KMS-11 (cell line): ENCODE data around the gene KLC1.

ENCODE experiments used
- H2AFZ ChIP-seq: fragments of 200-600 bp; sonication (generic); 2 replicates; pipeline ENCODE4 v1.6.1; 2016; ENCODE audit warnings: antibody characterized with exemption, mixed run types, low read depth
- H3K27ac ChIP-seq: fragments of 200-600 bp; sonication (generic); 2 replicates; pipeline ENCODE4 v1.6.1; 2016; ENCODE audit warnings: mild to moderate bottlenecking, mixed run types
- H3K27me3 ChIP-seq: fragments of 200-600 bp; sonication (generic); 2 replicates; pipeline ENCODE4 v1.6.1; 2017; ENCODE audit warnings: mild to moderate bottlenecking, low read depth, mixed run types, moderate library complexity; ENCODE audit not compliant: insufficient read depth
- H3K36me3 ChIP-seq: fragments of 200-600 bp; sonication (generic); 2 replicates; pipeline ENCODE4 v1.6.1; 2017; ENCODE audit warnings: mild to moderate bottlenecking, mixed run types; ENCODE audit not compliant: insufficient read depth
- H3K4me1 ChIP-seq: fragments of 200-600 bp; sonication (generic); 2 replicates; pipeline ENCODE4 v1.6.1; 2016; ENCODE audit warnings: mild to moderate bottlenecking, low read depth, mixed run types; ENCODE audit not compliant: poor library complexity, severe bottlenecking
- H3K4me2 ChIP-seq: fragments of 200-600 bp; sonication (generic); 2 replicates; pipeline ENCODE4 v1.7.0; 2016; ENCODE audit warnings: mild to moderate bottlenecking, mixed run types
- H3K4me3 ChIP-seq: fragments of 200-600 bp; sonication (generic); IDR thresholded peaks from 2 replicates; pipeline ENCODE4 v1.6.1; 2017; ENCODE audit warnings: low read depth, low read length, mixed read lengths; ENCODE audit not compliant: insufficient read depth
- H3K79me2 ChIP-seq: fragments of 200-600 bp; sonication (generic); 2 replicates; pipeline ENCODE4 v1.6.1; 2016; ENCODE audit warnings: low read depth, mixed run types; ENCODE audit not compliant: insufficient read depth
- H3K9ac ChIP-seq: fragments of 200-600 bp; sonication (generic); 2 replicates; pipeline ENCODE4 v1.6.1; 2016; ENCODE audit warnings: mild to moderate bottlenecking, mixed run types
- H4K20me1 ChIP-seq: fragments of 200-600 bp; sonication (generic); 2 replicates; pipeline ENCODE4 v1.6.1; 2016; ENCODE audit warnings: mild to moderate bottlenecking, mixed run types; ENCODE audit not compliant: insufficient read depth
- TF ChIP-seq, protein P1 (sequence below): fragments of 200-600 bp; sonication (generic); conservative IDR thresholded peaks from 2 replicates; pipeline ENCODE4 v1.6.1; 2017; ENCODE audit warnings: low read depth, mild to moderate bottlenecking, antibody characterized with exemption, low read length, moderate library complexity, mixed read lengths

KLC1 gene

DNA sequence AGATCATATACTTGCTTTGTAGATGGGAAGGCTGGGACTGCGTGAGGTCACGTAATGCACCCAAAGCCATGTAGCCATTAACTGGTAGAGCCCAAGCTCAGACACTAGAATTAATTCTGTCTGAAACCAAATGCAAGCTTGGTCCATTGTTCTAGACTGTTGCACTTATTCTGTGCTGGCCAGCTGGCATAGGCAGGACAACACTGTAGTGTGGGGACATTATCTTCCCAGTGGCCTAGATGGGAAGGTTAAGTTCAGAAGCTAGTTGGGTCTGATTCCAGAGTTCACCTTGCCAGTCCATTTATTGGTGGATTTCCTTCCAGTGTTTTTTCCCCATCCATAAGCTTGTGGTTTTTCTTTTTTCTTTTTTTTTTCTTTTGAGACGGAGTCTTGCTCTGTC is 39.1 kb downstream of the KLC1 start:
- Histone ChIP-seq H3K27me3 (no peaks in the 10 kb centered on the region), H3K36me3 (no peaks in the 10 kb centered on the region), H3K27ac (no peak overlapping the region), H3K9ac (no peak overlapping the region), H3K4me3 (no peak overlapping the region), H3K79me2 (no peaks in the 10 kb centered on the region), H3K4me2 (no peak overlapping the region), H4K20me1 (no peaks in the 10 kb centered on the region), H3K4me1 (no peaks in the 10 kb centered on the region), H2AFZ (no peak overlapping the region)
- TF ChIP-seq, protein P1, sequence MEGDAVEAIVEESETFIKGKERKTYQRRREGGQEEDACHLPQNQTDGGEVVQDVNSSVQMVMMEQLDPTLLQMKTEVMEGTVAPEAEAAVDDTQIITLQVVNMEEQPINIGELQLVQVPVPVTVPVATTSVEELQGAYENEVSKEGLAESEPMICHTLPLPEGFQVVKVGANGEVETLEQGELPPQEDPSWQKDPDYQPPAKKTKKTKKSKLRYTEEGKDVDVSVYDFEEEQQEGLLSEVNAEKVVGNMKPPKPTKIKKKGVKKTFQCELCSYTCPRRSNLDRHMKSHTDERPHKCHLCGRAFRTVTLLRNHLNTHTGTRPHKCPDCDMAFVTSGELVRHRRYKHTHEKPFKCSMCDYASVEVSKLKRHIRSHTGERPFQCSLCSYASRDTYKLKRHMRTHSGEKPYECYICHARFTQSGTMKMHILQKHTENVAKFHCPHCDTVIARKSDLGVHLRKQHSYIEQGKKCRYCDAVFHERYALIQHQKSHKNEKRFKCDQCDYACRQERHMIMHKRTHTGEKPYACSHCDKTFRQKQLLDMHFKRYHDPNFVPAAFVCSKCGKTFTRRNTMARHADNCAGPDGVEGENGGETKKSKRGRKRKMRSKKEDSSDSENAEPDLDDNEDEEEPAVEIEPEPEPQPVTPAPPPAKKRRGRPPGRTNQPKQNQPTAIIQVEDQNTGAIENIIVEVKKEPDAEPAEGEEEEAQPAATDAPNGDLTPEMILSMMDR: no peak

DNA sequence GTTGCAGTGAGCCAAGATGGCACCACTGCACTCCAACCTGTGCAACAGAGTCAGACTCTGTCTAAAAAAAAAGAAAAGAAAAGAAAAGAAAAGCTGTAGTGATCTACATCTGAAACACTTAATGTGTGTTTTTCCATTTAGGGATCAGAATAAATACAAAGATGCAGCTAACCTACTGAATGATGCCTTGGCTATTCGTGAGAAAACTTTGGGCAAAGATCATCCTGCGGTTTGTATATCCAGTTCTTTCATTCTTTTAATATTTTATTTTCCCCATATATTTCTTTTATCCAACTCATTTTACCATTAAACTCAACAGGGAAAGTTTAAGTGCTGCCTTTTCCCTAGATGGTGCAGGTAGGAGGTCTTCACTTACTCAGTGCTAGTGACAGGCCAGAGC is 40.4 kb downstream of the KLC1 start:
- H4K20me1 ChIP-seq: no peaks in the 10 kb centered on the region

DNA sequence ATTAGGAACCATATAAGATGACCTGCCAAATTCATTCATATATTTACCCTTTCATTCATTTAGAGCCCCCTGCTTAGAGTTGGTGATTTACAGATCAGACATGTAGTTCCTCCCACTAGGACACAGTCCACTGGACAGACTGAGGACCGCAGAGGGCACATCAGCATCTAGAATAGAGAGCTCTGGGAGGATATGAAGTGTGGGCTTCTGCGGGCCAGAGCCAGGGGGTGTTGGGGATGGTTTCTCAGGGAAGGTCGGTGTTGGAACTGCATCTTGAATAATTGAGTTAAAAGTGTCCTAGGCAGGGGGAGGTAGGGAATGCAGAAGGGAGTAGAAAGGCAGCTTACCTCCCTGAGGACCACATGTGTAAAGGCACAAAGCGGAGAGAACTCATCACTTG is 42.9 kb downstream of the KLC1 start:
- TF ChIP-seq, protein P1: no peak
- H3K36me3 ChIP-seq: no peaks in the 10 kb centered on the region
- no peaks in the 10 kb centered on the region for H3K4me1 ChIP-seq
- H3K79me2 ChIP-seq: no peaks in the 10 kb centered on the region
- H2AFZ ChIP-seq: no peak overlapping the region
- H4K20me1 ChIP-seq: no peaks in the 10 kb centered on the region
- no peaks in the 10 kb centered on the region for H3K27me3 ChIP-seq
- no peak overlapping the region for H3K9ac ChIP-seq
- no peak overlapping the region for H3K27ac ChIP-seq
- H3K4me3 ChIP-seq: no peak overlapping the region
- H3K4me2 ChIP-seq: no peak overlapping the region

More for the DNA sequence above, 40.4 kb downstream of the KLC1 start:
- Histone ChIP-seq H2AFZ (no peak overlapping the region), H3K79me2 (no peaks in the 10 kb centered on the region), H3K4me3 (no peak overlapping the region), H3K27me3 (no peaks in the 10 kb centered on the region), H3K36me3 (no peaks in the 10 kb centered on the region), H3K27ac (no peak overlapping the region), H3K4me2 (no peak overlapping the region), H3K4me1 (no peaks in the 10 kb centered on the region), H3K9ac (no peak overlapping the region)
- TF ChIP-seq, protein P1: no peak

DNA sequence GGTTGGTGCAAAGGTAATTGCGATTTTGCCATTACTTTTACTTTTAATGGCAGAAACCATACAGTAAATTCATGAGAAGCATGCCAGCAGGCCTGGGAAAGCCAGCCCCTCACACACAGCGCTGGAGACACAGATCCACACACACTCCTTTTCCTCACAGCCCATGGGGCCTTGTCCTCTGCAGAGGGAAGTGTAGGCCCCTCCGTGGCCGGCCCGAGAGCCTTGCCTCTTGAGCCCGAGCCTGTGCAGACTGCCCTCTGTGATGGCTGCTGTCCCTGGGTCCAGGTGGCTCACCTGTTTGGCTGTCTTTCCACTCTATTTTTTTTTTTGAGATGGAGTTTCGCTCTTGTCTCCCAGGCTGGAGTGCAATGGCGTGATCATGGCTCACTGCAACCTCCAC is 46.9 kb downstream of the KLC1 start:
- Histone ChIP-seq H4K20me1 (no peaks in the 10 kb centered on the region), H3K27ac (no peak overlapping the region), H3K9ac (no peak overlapping the region), H3K36me3 (no peaks in the 10 kb centered on the region), H2AFZ (no peak overlapping the region), H3K4me2 (no peak overlapping the region), H3K79me2 (no peaks in the 10 kb centered on the region), H3K4me1 (no peaks in the 10 kb centered on the region), H3K27me3 (no peaks in the 10 kb centered on the region), H3K4me3 (no peak overlapping the region)
- TF ChIP-seq, protein P1: no peak
